Endothelial cell of umbilical vein (primary cell): ENCODE results near the gene EMC9. TPM values are rescaled to one million over a fixed set of nuclear protein-coding genes. Genes with fewer than 3 reads are reported as not detected.

Source experiments
- BruUV-seq: library from RNA; stranded (reverse); fragments of 400-500 nt; replicated peaks from 2 replicates; lab custom pipeline; 2021; lab: Mats Ljungman, UMichigan
- CTCF ChIA-PET: fragments of 300-600, 350-600 bp; sonication (Branson Sonifier 250); formaldehyde crosslinking; loops from one replicate; lab custom pipeline; 2021; ENCODE audit warnings: antibody characterized with exemption, inconsistent platforms; lab: Charles Lee
- POLR2A ChIA-PET: fragments of 300-600, 350-600 bp; sonication (Branson Sonifier 250); formaldehyde crosslinking; loops from one replicate; lab custom pipeline; 2021; ENCODE audit warnings: antibody characterized with exemption, inconsistent platforms; lab: Charles Lee
- DNase-seq: peaks from one replicate; pipeline ENCODE4 v3.0.0-alpha.2; 2011; ENCODE audit warnings: low read depth, low spot score
- FAIRE-seq: peaks from 2 replicates; lab custom pipeline; 2011; peaks lifted over from hg19 to GRCh38; lab: Jason Lieb, UNC
- H2AFZ ChIP-seq: 2 replicates; pipeline ENCODE4 v1.6.0; 2012; ENCODE audit warnings: low read depth, low read length, control low read depth, inconsistent platforms
- H3K27ac ChIP-seq: 2 replicates; pipeline ENCODE4 v1.5.1; 2011; ENCODE audit warnings: low read depth, mild to moderate bottlenecking, control low read depth, low read length, moderate library complexity; ENCODE audit not compliant: insufficient read depth
- H3K27me3 ChIP-seq, 2 experiments: 2 replicates each; pipeline versions ENCODE4 v1.6.0 to v1.6.1; 2011; ENCODE audit warnings: low read length in 2 of 2, mixed read lengths in 1 of 2; ENCODE audit not compliant: control insufficient read depth in 2 of 2, insufficient read depth in 2 of 2
- H3K36me3 ChIP-seq, 2 experiments: 2 replicates in 1 of 2; 3 replicates in 1 of 2; pipeline ENCODE4 v1.5.1; 2011; ENCODE audit warnings: low read length in 2 of 2, mild to moderate bottlenecking in 1 of 2, moderate library complexity in 1 of 2; ENCODE audit not compliant: control insufficient read depth in 2 of 2, insufficient read depth in 2 of 2; ENCODE audit errors: extremely low read depth in 1 of 2
- H3K4me1 ChIP-seq: 3 replicates; pipeline ENCODE4 v1.5.1; 2011; ENCODE audit warnings: mild to moderate bottlenecking, low read length; ENCODE audit not compliant: control insufficient read depth, insufficient read depth; ENCODE audit errors: extremely low read depth
- H3K4me2 ChIP-seq: 2 replicates; pipeline ENCODE4 v1.6.1; 2011; ENCODE audit warnings: low read length, control low read depth, mixed read lengths; ENCODE audit not compliant: insufficient read depth
- H3K4me3 ChIP-seq, 3 experiments: fragments of 200-600 bp in 1 of 3; sonication (generic), shearing (Covaris generic) in 1 of 3; replicated peaks in 1 of 3; 2 replicates each; pipeline ENCODE4 v1.5.1; 2011 to 2016; ENCODE audit warnings: control low read depth in 3 of 3, low read length in 3 of 3, mild to moderate bottlenecking in 2 of 3, inconsistent platforms in 1 of 3, low read depth in 1 of 3, moderate library complexity in 1 of 3; ENCODE audit not compliant: insufficient read depth in 1 of 3
- H3K79me2 ChIP-seq: 2 replicates; pipeline ENCODE4 v1.6.0; 2012; ENCODE audit warnings: low read length, inconsistent platforms; ENCODE audit not compliant: control insufficient read depth, insufficient read depth
- H3K9ac ChIP-seq: replicated peaks from 2 replicates; pipeline ENCODE3; 2011; ENCODE audit warnings: low read length, control low read depth; ENCODE audit not compliant: insufficient read depth; ENCODE audit errors: extremely low read depth
- H3K9me1 ChIP-seq: replicated peaks from 3 replicates; pipeline ENCODE4 v1.6.0; 2011; ENCODE audit warnings: mild to moderate bottlenecking, low read length; ENCODE audit not compliant: control insufficient read depth, insufficient read depth; ENCODE audit errors: extremely low read depth
- H3K9me3 ChIP-seq: replicated peaks from 2 replicates; pipeline ENCODE4 v1.5.1; 2012; ENCODE audit warnings: low read length, inconsistent platforms; ENCODE audit not compliant: control insufficient read depth, insufficient read depth
- H4K20me1 ChIP-seq: replicated peaks from 2 replicates; pipeline ENCODE3; 2011; ENCODE audit warnings: mild to moderate bottlenecking, low read length; ENCODE audit not compliant: control insufficient read depth, insufficient read depth; ENCODE audit errors: extremely low read depth
- FOS ChIP-seq: IDR thresholded peaks from 2 replicates; pipeline ENCODE4 v1.6.1; 2011; ENCODE audit warnings: mild to moderate bottlenecking, low read length, moderate library complexity, borderline replicate concordance; ENCODE audit not compliant: insufficient read depth
- GATA2 ChIP-seq: IDR thresholded peaks from 2 replicates; pipeline ENCODE4 v1.7.0; 2011; ENCODE audit warnings: low read depth, mild to moderate bottlenecking, moderate library complexity, mixed read lengths, low read length; ENCODE audit not compliant: insufficient read length, insufficient read depth
- MYC ChIP-seq: IDR thresholded peaks from one replicate; pipeline ENCODE4 v1.6.1; 2011; ENCODE audit warnings: mild to moderate bottlenecking, low read depth, low read length
- POLR2A ChIP-seq: IDR thresholded peaks from 2 replicates; pipeline ENCODE4 v1.6.1; 2012; ENCODE audit warnings: low read depth, mild to moderate bottlenecking, control low read depth, low read length
- dilution Hi-C: fragments of 300-500 bp; cut with MboI; formaldehyde crosslinking; loops from one replicate; pipeline ENCODE4 v1.15.0; 2019; ENCODE audit warnings: low sequenced_read_pairs; ENCODE audit not compliant: extremely low pct_ligation_motif_present
- intact Hi-C: fragments of 100-400 bp; cut with micrococcal nuclease; formaldehyde crosslinking; loops from one replicate; pipeline ENCODE4 v1.10.0; 2022
- polyA plus RNA-seq, 4 experiments: library from polyadenylated mRNA; depleted of rRNA in 3 of 4; stranded (reverse) in 3 of 4; unstranded in 1 of 4; fragments of >200 nt; gene quantifications; 2 replicates each; pipeline versions ENCODE4 v1.2.1 to v1.2.3, GENCODE V29; 2011 to 2012; ENCODE audit warnings: missing spikeins in 1 of 4
- total RNA-seq: library from RNA; stranded (reverse); gene quantifications from 2 replicates; pipeline ENCODE4 v1.2.3, GENCODE V29; 2021
- TF ChIP-seq, protein P1 (sequence below), 2 donors: IDR thresholded peaks; 1 replicate in 1 of 2; 2 replicates in 1 of 2; pipeline ENCODE4 v1.5.1; 2011; ENCODE audit warnings: low read length in 2 of 2, mild to moderate bottlenecking in 2 of 2, moderate library complexity in 2 of 2, control low read depth in 1 of 2, inconsistent platforms in 1 of 2, low read depth in 1 of 2; ENCODE audit not compliant: insufficient read depth in 1 of 2; ENCODE audit errors: extremely low read depth in 1 of 2
- TF ChIP-seq, protein P2 (sequence below): IDR thresholded peaks from 2 replicates; pipeline ENCODE4 v1.6.1; 2011; ENCODE audit not compliant: insufficient read depth, insufficient read length

The EMC9 gene
- total and polyA plus RNA-seq, 2 donors (not counting 3 experiments of a cell fraction or from before 2014, with no cell fraction given): 21.8 to 31.8 TPM

DNA sequence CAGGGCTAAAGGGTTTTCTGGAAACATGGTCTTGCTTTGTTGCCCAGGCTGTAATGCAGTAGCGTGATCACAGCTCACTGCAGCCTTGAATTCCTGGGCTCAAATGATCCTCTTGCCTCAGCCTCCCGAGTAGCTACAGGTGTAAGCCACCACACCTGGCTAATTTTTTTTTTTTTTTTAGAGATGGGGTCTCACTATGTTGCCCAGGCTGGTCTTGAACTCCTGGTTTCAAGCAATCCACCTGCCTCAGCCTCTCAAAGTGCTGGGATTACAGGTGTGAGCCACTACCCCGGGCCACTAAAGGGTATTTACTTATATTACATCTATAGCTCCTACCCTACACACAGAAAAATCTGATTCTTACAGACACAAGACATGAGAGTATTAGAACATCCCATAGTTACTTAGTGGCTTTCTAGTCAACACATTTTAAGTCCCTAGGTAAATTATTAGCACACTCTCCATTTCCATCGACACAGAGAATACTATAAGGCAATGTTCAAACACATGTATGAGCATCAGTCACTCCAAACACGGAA, 33.0 kb downstream of the EMC9 start:
- ChIA-PET POLR2A (interaction anchor here (0.7 to 1.1 kb wide), 3 partner anchors 13 to 134 kb away, joined by 3 to 7 read pairs (median 3); partner anchors contain the start of gene TINF2), CTCF (interaction anchor here (0.6 to 11.7 kb wide), 19 partner anchors 8 to 200 kb away, joined by 3 to 420 read pairs (median 5); partner anchors contain the start of genes CARMIL3, CIDEB, EMC9 and IPO4)
- peaks cover 18% of the 10 kb centered on the region for H3K4me1 ChIP-seq
- BruUV-seq: no TSS peak
- no peaks in the 10 kb centered on the region for H3K9me1 ChIP-seq
- H4K20me1 ChIP-seq: no peaks in the 10 kb centered on the region
- H3K9ac ChIP-seq: no peak overlapping the region
- H3K79me2 ChIP-seq: no peaks in the 10 kb centered on the region
- H3K27me3 ChIP-seq: no peaks in the 10 kb centered on the region
- TF ChIP-seq MYC: no peak
- TF ChIP-seq, protein P1, sequence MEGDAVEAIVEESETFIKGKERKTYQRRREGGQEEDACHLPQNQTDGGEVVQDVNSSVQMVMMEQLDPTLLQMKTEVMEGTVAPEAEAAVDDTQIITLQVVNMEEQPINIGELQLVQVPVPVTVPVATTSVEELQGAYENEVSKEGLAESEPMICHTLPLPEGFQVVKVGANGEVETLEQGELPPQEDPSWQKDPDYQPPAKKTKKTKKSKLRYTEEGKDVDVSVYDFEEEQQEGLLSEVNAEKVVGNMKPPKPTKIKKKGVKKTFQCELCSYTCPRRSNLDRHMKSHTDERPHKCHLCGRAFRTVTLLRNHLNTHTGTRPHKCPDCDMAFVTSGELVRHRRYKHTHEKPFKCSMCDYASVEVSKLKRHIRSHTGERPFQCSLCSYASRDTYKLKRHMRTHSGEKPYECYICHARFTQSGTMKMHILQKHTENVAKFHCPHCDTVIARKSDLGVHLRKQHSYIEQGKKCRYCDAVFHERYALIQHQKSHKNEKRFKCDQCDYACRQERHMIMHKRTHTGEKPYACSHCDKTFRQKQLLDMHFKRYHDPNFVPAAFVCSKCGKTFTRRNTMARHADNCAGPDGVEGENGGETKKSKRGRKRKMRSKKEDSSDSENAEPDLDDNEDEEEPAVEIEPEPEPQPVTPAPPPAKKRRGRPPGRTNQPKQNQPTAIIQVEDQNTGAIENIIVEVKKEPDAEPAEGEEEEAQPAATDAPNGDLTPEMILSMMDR (IDR thresholded peaks at IDR 0.05; ENCODE audit: extremely low read depth in 1 of 2, insufficient read depth in 1 of 2, low read depth in 1 of 2, low read length in 2 of 2): no peak
- TF ChIP-seq GATA2: no peak
- TF ChIP-seq, protein P2, sequence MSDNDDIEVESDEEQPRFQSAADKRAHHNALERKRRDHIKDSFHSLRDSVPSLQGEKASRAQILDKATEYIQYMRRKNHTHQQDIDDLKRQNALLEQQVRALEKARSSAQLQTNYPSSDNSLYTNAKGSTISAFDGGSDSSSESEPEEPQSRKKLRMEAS: no peak
- TF ChIP-seq POLR2A: no peak
- TF ChIP-seq FOS: no peak
- intact Hi-C loops: loop anchor here (1.0 kb wide), 1 partner anchor 50 kb away; no protein-coding TSS in a partner anchor
- H3K27ac ChIP-seq: no peak overlapping the region
- dilution Hi-C loops: no loop called here
- H3K4me3 ChIP-seq: no peak overlapping the region
- H3K9me3 ChIP-seq: no peaks in the 10 kb centered on the region
- peak overlapping the region; percentile 77 for H2AFZ ChIP-seq
- H3K36me3 ChIP-seq: no peaks in the 10 kb centered on the region
- no peak overlapping the region for H3K4me2 ChIP-seq
- FAIRE-seq (no peak), DNase-seq (no peak)
